ENCODE data around the gene WDR19.

DNA sequence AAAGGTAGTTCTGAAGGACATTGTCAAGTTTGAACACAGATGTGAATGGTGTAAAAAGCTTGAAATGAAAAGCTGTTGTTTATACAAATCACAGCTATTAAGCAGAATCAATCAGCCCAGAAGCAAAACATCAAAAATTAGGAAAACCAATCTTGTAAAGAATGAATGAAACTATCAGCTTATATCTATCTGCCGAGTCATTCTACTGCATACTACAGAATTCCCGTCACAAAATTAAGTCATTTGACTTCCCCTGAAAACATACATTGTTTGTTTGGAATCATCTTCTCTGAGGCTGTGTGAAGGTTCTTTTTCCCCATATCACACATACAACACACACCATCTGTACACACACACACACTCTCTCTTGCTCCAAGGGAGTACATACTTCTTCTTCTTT lies 103.5 kb downstream of the WDR19 start:
- TF ChIP-seq, protein P1, sequence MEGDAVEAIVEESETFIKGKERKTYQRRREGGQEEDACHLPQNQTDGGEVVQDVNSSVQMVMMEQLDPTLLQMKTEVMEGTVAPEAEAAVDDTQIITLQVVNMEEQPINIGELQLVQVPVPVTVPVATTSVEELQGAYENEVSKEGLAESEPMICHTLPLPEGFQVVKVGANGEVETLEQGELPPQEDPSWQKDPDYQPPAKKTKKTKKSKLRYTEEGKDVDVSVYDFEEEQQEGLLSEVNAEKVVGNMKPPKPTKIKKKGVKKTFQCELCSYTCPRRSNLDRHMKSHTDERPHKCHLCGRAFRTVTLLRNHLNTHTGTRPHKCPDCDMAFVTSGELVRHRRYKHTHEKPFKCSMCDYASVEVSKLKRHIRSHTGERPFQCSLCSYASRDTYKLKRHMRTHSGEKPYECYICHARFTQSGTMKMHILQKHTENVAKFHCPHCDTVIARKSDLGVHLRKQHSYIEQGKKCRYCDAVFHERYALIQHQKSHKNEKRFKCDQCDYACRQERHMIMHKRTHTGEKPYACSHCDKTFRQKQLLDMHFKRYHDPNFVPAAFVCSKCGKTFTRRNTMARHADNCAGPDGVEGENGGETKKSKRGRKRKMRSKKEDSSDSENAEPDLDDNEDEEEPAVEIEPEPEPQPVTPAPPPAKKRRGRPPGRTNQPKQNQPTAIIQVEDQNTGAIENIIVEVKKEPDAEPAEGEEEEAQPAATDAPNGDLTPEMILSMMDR (IDR thresholded peaks at IDR 0.05) = no peak
- TF ChIP-seq TAF1 (IDR thresholded peaks at IDR 0.05; ENCODE audit: borderline replicate concordance, low read depth, low read length) (no peak), YY1 (IDR thresholded peaks at IDR 0.05; ENCODE audit: low read depth) (no peak), RFX5 (IDR thresholded peaks at IDR 0.05; ENCODE audit: low read length) (no peak), TCF12 (IDR thresholded peaks at IDR 0.05) (no peak), POLR2AphosphoS5 (IDR thresholded peaks at IDR 0.05; ENCODE audit: low read depth, low read length) (no peak), RAD21 (IDR thresholded peaks at IDR 0.05; ENCODE audit: low read length) (no peak)
- TF ChIP-seq, protein P2, sequence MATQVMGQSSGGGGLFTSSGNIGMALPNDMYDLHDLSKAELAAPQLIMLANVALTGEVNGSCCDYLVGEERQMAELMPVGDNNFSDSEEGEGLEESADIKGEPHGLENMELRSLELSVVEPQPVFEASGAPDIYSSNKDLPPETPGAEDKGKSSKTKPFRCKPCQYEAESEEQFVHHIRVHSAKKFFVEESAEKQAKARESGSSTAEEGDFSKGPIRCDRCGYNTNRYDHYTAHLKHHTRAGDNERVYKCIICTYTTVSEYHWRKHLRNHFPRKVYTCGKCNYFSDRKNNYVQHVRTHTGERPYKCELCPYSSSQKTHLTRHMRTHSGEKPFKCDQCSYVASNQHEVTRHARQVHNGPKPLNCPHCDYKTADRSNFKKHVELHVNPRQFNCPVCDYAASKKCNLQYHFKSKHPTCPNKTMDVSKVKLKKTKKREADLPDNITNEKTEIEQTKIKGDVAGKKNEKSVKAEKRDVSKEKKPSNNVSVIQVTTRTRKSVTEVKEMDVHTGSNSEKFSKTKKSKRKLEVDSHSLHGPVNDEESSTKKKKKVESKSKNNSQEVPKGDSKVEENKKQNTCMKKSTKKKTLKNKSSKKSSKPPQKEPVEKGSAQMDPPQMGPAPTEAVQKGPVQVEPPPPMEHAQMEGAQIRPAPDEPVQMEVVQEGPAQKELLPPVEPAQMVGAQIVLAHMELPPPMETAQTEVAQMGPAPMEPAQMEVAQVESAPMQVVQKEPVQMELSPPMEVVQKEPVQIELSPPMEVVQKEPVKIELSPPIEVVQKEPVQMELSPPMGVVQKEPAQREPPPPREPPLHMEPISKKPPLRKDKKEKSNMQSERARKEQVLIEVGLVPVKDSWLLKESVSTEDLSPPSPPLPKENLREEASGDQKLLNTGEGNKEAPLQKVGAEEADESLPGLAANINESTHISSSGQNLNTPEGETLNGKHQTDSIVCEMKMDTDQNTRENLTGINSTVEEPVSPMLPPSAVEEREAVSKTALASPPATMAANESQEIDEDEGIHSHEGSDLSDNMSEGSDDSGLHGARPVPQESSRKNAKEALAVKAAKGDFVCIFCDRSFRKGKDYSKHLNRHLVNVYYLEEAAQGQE (IDR thresholded peaks at IDR 0.05; ENCODE audit: low read depth, low read length) = no peak
- TF ChIP-seq, protein P3, sequence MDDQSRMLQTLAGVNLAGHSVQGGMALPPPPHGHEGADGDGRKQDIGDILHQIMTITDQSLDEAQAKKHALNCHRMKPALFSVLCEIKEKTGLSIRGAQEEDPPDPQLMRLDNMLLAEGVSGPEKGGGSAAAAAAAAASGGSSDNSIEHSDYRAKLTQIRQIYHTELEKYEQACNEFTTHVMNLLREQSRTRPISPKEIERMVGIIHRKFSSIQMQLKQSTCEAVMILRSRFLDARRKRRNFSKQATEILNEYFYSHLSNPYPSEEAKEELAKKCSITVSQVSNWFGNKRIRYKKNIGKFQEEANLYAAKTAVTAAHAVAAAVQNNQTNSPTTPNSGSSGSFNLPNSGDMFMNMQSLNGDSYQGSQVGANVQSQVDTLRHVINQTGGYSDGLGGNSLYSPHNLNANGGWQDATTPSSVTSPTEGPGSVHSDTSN (IDR thresholded peaks at IDR 0.05) = no peak
